Adrenal gland (tissue), 5 donors: ENCODE measurements around the gene PRPF6.

ENCODE experiments used
- CTCF ChIP-seq, 6 experiments: fragments of 450-650 bp in 4 of 6; fragments of 200-600 bp in 2 of 6; sonication (generic) in 1 of 6; IDR thresholded peaks; 1 replicate in 5 of 6; 2 replicates in 1 of 6; pipeline versions ENCODE4 v1.5.1 to v1.8.0; 2016 to 2021; ENCODE audit warnings: antibody characterized with exemption in 6 of 6, mild to moderate bottlenecking in 2 of 6, moderate library complexity in 1 of 6
- POLR2A ChIP-seq, 2 donors: fragments of 450-650 bp; IDR thresholded peaks; one replicate each; pipeline ENCODE4 v1.6.1; 2017; ENCODE audit warnings: antibody characterized with exemption in 2 of 2, mild to moderate bottlenecking in 2 of 2, moderate library complexity in 1 of 2
- donor health status: DM: no; HTN: no; CAD: no.

- TF ChIP-seq CTCF (IDR thresholded peaks at IDR 0.05) (no peak), POLR2A (IDR thresholded peaks at IDR 0.05) (no peak)
Measured at GRCh38 chr20:63939061-63939935, 41.6 kb upstream of the PRPF6 start.
